ENCODE data around the gene DOK1.

DOK1 gene

DNA sequence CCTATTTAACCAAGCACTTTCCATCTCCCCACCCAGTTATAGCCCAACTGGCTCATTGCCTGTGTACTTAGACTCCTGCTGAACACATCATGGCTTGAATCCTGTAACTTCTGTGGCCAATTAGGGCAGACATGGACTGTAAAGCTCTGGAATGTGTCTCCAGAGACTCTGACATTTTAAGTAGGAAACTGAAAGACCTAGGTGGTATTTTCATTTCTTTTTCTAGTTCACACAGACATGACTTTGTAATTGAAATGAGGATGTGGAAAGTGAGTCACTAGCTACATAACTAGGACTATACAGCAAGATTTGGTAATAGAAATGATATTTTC is 12.2 kb downstream of the DOK1 start:
- TF ChIP-seq, protein P1, sequence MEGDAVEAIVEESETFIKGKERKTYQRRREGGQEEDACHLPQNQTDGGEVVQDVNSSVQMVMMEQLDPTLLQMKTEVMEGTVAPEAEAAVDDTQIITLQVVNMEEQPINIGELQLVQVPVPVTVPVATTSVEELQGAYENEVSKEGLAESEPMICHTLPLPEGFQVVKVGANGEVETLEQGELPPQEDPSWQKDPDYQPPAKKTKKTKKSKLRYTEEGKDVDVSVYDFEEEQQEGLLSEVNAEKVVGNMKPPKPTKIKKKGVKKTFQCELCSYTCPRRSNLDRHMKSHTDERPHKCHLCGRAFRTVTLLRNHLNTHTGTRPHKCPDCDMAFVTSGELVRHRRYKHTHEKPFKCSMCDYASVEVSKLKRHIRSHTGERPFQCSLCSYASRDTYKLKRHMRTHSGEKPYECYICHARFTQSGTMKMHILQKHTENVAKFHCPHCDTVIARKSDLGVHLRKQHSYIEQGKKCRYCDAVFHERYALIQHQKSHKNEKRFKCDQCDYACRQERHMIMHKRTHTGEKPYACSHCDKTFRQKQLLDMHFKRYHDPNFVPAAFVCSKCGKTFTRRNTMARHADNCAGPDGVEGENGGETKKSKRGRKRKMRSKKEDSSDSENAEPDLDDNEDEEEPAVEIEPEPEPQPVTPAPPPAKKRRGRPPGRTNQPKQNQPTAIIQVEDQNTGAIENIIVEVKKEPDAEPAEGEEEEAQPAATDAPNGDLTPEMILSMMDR (IDR thresholded peaks at IDR 0.05; ENCODE audit: extremely low read depth, missing control alignments), result no peak
- no peak for DNase-seq (ENCODE audit: low spot score)

DNA sequence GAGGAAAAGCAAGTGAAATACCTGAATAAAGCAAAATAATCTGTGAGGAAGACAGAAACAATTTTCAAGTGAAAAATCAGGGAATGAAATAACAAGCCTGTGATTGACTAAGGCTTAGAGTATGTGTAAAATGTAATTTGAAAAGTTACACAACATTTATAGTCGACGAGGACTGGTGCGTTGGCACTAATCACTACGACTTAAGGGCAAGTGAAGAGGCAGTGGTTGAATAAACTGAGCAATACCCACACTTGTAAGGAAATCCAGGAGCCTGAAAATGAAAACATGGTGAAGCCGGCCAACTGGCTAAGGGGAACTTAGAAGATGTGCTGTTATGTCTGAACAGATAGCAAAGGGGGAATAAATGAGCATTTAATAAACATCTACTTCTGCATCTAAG is 13.4 kb downstream of the DOK1 start:
- DNase-seq (ENCODE audit: low spot score), result no peak
- TF ChIP-seq, protein P1 (IDR thresholded peaks at IDR 0.05; ENCODE audit: extremely low read depth, missing control alignments), result no peak

DNA sequence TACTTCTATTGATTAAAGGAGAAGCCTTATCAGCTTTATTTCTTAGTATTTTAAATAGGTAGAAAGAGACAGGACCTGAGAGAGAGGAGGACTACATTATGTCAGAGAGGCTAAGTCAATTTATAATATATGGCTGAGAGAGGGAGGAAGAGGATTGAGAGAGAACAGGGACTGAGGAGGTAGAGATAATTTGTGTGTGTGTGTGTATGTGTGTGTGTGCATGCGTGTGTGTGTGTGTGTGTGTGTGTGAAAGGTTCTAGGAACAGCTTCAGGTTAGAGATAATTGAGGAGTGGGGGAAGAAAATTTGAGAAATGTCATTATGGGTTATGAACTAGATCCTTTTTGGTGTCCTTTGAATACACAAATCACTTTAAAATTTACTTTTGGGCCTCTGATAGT is 15.2 kb downstream of the DOK1 start:
- no peak for DNase-seq (ENCODE audit: low spot score)
- TF ChIP-seq, protein P1 (IDR thresholded peaks at IDR 0.05; ENCODE audit: extremely low read depth, missing control alignments), result no peak

DNA sequence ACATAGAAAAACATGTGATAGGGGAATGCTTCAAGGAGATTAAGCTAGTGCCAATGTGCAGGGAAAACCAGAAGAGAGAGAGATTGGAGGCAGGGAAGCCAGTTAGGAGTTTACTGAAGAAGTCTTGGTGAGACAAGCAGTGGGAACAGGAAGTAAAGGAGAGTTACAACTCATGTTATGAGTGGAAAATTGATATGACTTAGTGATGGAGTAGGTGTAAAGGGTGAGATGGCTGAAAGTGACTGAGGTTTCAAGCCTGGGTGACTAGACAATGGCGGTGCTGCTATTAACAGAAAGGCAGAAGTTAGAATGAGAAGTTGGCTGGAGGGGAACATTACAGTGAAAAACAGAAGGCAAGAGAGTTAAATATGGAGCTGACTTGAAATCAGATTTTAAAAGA is 16.5 kb downstream of the DOK1 start:
- DNase-seq (ENCODE audit: low spot score), result peak; percentile 69

DNA sequence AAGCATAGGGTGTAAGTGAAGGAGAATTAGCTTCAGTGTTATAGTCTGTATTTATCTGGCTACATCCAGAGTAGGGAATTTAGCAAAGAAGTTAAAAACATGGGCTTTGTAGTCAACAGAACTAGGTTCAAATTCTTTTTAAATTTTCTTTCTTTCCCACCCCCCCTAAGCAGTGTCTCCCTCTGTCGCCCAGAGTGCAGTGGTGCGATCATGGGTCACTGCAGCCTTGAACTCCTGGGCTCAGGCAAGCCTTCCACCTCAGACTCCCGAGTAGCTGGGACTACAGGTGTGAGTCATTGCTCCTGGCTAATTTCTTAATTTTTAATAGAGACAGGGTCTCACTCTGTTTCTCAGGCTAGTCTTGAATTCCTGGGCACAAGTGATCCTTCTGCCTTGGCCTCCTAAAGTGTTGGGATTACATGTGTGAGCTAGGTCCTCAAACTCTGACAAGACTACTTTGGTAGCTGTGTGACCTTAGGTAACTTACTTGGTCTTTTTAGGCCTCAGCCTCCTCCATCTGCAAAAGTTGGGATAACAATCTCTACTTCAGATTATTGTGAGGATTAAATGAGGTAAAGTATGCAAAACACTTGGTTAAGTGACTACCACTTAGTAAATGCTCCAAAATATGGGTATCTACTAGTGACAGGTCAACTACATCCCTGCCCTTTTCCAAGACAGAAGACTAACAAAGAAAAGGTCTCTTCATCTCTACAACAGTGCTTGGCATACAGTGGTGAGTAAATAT is 17.8 kb downstream of the DOK1 start:
- DNase-seq (ENCODE audit: low spot score), result no peak
- TF ChIP-seq, protein P1 (IDR thresholded peaks at IDR 0.05; ENCODE audit: extremely low read depth, missing control alignments), result no peak

More for the DNA sequence above, 16.5 kb downstream of the DOK1 start:
- TF ChIP-seq, protein P1 (IDR thresholded peaks at IDR 0.05; ENCODE audit: extremely low read depth, missing control alignments), result no peak

DNA sequence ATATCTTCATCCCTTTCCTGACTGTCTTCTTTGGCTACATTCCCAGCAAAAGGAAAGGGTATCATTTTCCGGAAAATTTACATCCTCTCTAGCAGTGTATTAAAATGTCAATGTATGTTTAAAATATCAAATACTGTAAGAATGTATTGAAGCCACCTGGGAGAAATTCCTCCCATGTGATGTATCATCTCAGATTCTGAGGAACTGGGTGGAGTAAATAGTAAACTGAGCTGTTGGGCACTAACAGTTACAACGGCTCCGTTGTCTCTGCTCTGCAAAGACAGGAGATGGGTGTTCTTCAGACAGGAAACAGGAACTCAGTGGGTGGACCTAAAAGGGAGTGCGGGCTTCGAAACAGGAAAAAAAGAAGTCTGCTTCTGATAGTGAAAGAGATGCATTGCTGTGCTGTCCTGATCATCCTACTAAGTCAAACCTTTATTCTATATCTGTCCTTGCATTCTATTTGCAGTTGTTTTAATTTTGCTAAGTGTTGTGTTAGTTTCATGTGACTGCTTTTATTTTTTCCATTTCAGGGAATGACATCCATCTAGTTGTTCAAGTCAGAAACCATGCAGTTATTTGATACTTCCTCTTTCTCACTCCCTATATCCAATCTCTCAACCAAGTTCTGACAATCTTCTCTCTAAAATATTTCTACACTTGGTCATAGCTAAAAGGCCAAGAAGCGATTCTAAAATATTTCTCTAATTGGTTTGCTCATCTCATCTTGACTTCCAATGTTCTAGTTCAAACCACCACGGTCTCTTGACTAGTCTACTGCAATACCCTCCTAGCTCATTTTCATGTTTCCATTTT is 19.4 kb downstream of the DOK1 start:
- peak; percentile 48 for DNase-seq (ENCODE audit: low spot score)
- TF ChIP-seq, protein P1 (IDR thresholded peaks at IDR 0.05; ENCODE audit: extremely low read depth, missing control alignments), result no peak

DNA sequence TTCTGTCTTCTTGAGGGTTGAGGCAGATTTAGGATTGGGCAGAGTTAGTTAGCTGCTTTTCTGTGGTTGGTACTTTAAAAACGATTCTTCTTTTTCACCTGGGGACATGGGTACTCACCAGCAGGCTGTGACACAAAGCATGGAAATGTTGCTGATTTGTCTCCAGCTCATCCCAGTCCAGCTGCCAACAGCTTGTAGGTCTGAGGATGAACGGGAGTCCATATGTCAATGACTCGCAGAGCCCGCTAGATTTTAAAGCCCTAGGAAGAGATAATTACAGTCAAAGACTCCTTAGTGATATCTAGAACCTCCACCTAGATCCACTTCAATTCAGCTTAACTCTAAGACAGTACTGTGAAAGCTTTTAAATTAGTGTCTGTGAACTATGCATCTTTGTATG is 20.8 kb downstream of the DOK1 start:
- TF ChIP-seq, protein P1 (IDR thresholded peaks at IDR 0.05; ENCODE audit: extremely low read depth, missing control alignments), result no peak
- DNase-seq (ENCODE audit: low spot score), result no peak
